Measurements from ENCODE around the gene U2AF2.
A peak's percentile ranks its signal among the peaks of the same experiment; 100 is the strongest.

U2AF2 gene

GRCh38 chr19:55658846-55659459, 4.1 kb downstream of the U2AF2 start:
- Histone ChIP-seq H3K9me3 (ENCODE audit: control insufficient read depth, insufficient read depth, low read depth, low read length) (no peaks in the 10 kb centered on the region), H3K36me3 (ENCODE audit: control insufficient read depth in 2 of 2, insufficient read depth in 1 of 2, low read length in 2 of 2) (peaks cover 43 to 76% of the 10 kb centered on the region in 2 experiments), H3K27ac (ENCODE audit: extremely low read depth, low read depth, low read length) (peak overlapping the region; percentile 50), H3K4me3 (ENCODE audit: low read depth, low read length) (no peak overlapping the region), H3K4me1 (ENCODE audit: control insufficient read depth, insufficient read depth, low read length) (peaks cover 11% of the 10 kb centered on the region)
- CTCF ChIA-PET, result interaction anchor here (3.6 kb wide), 1 partner anchor 12 kb away, joined by 36 read pairs; no protein-coding TSS in a partner anchor
- TF ChIP-seq ZNF473 (tag by site-specific recombination; IDR thresholded peaks at IDR 0.05), result no peak
- no peak for TF ChIP-seq ZNF707 (tag by site-specific recombination; IDR thresholded peaks at IDR 0.05)
- no peak for TF ChIP-seq ZEB2 (tag by site-specific recombination; IDR thresholded peaks at IDR 0.05)
- no peak for TF ChIP-seq ZBTB1 (tag by site-specific recombination; IDR thresholded peaks at IDR 0.05)
- 0 out of 2 replicates have a peak, but pooled peaks have one; percentile 16 for TF ChIP-seq ZBTB6 (tag by site-specific recombination; IDR thresholded peaks at IDR 0.05)
- no peak for TF ChIP-seq ZNF704 (tag by site-specific recombination; IDR thresholded peaks at IDR 0.05)
- no peak for TF ChIP-seq ZNF449 (tag by site-specific recombination; IDR thresholded peaks at IDR 0.05)
- POLR2A ChIA-PET, result interaction anchor here (1.6 kb wide), 1 partner anchor 13 kb away, joined by 4 read pairs; no protein-coding TSS in a partner anchor

- POLR2A ChIA-PET, result interaction anchor here (1.6 kb wide), 1 partner anchor 12 kb away, joined by 4 read pairs; no protein-coding TSS in a partner anchor
- Histone ChIP-seq H3K4me3 (ENCODE audit: low read depth, low read length) (no peak overlapping the region), H3K4me1 (ENCODE audit: control insufficient read depth, insufficient read depth, low read length) (peaks cover 11% of the 10 kb centered on the region), H3K27ac (ENCODE audit: extremely low read depth, low read depth, low read length) (no peak overlapping the region), H3K9me3 (ENCODE audit: control insufficient read depth, insufficient read depth, low read depth, low read length) (no peaks in the 10 kb centered on the region), H3K36me3 (ENCODE audit: control insufficient read depth in 2 of 2, insufficient read depth in 1 of 2, low read length in 2 of 2) (peaks cover 52 to 84% of the 10 kb centered on the region in 2 experiments)
- CTCF ChIA-PET, result interaction anchor here (0.6 to 1.7 kb wide), 3 partner anchors 12 to 650 kb away, joined by 3 to 10 read pairs (median 3); no protein-coding TSS in a partner anchor
- TF ChIP-seq ZNF621 (tag by site-specific recombination; IDR thresholded peaks at IDR 0.05), result no peak
- 0 out of 2 replicates have a peak, but pooled peaks have one; percentile 33 for TF ChIP-seq KLF9 (tag by site-specific recombination; IDR thresholded peaks at IDR 0.05; ENCODE audit: low read depth)
- no peak for TF ChIP-seq ZNF449 (tag by site-specific recombination; IDR thresholded peaks at IDR 0.05)
These were observed 5.0 kb downstream of the U2AF2 start for GRCh38 chr19:55659822-55660221.

GRCh38 chr19:55660404-55660803, 5.6 kb downstream of the U2AF2 start:
- ChIA-PET POLR2A (interaction anchor here (0.6 to 1.6 kb wide), 2 partner anchors 11 to 128 kb away, joined by 4 to 6 read pairs; no protein-coding TSS in a partner anchor), CTCF (interaction anchor here (1.7 kb wide), 1 partner anchor 11 kb away, joined by 10 read pairs; no protein-coding TSS in a partner anchor)
- Histone ChIP-seq H3K27ac (ENCODE audit: extremely low read depth, low read depth, low read length) (no peak overlapping the region), H3K4me1 (ENCODE audit: control insufficient read depth, insufficient read depth, low read length) (peaks cover 11% of the 10 kb centered on the region), H3K4me3 (ENCODE audit: low read depth, low read length) (no peak overlapping the region), H3K9me3 (ENCODE audit: control insufficient read depth, insufficient read depth, low read depth, low read length) (no peaks in the 10 kb centered on the region), H3K36me3 (ENCODE audit: control insufficient read depth in 2 of 2, insufficient read depth in 1 of 2, low read length in 2 of 2) (peaks cover 54 to 90% of the 10 kb centered on the region in 2 experiments)
- TF ChIP-seq ZNF530 (tag by site-specific recombination; IDR thresholded peaks at IDR 0.05; ENCODE audit: low read depth) (no peak), ZNF792 (tag by site-specific recombination; IDR thresholded peaks at IDR 0.05) (no peak), ZSCAN18 (tag by site-specific recombination; IDR thresholded peaks at IDR 0.05) (no peak), ZBTB7A (tag by site-specific recombination; IDR thresholded peaks at IDR 0.05; ENCODE audit: low read depth) (no peak), ZNF214 (tag by site-specific recombination; IDR thresholded peaks at IDR 0.05; ENCODE audit: borderline replicate concordance) (no peak), ZNF777 (tag by site-specific recombination; IDR thresholded peaks at IDR 0.05; ENCODE audit: borderline replicate concordance) (no peak), KLF17 (tag by site-specific recombination; IDR thresholded peaks at IDR 0.05) (no peak), ZNF148 (tag by site-specific recombination; IDR thresholded peaks at IDR 0.05; ENCODE audit: borderline replicate concordance) (no peak)

Measured in HEK293 (cell line).